Vagina (tissue), 2 donors: Measurements from ENCODE around the gene LYZL2. TPM values are rescaled to one million over a fixed set of nuclear protein-coding genes. Genes with fewer than 3 reads are reported as not detected.
A peak's percentile ranks its signal among the peaks of the same experiment; 100 is the strongest.
"Not testable (repeated sequence)": the region's sequence is repeated elsewhere in the genome, so short reads cannot be mapped to it uniquely, and the experiment has no call there.

Experiments
- DNase-seq, 2 donors: peaks; one replicate each; pipeline ENCODE4 v3.0.0-alpha.2; 2017; ENCODE audit errors: extremely low spot score in 2 of 2
- H3K27ac ChIP-seq: fragments of 200-600 bp; sonication (generic); one replicate; pipeline ENCODE4 v1.5.1; 2019
- H3K27me3 ChIP-seq: fragments of 200-600 bp; sonication (generic); one replicate; pipeline ENCODE4 v1.5.1; 2019
- H3K36me3 ChIP-seq, 2 donors: fragments of 200-600 bp; sonication (generic); one replicate each; pipeline ENCODE4 v1.5.1; 2017 to 2019
- H3K4me1 ChIP-seq: fragments of 200-600 bp; sonication (generic); one replicate; pipeline ENCODE4 v1.5.1; 2019
- H3K4me3 ChIP-seq, 2 donors: fragments of 200-600 bp; sonication (generic); 1 replicate in 1 of 2; 2 replicates in 1 of 2; pipeline ENCODE4 v1.5.1; 2016 to 2019
- H3K9me3 ChIP-seq: fragments of 200-600 bp; sonication (generic); one replicate; pipeline ENCODE4 v1.5.1; 2019
- CTCF ChIP-seq, 3 experiments: fragments of 450-650 bp in 2 of 3; fragments of 200-600 bp in 1 of 3; sonication (generic) in 1 of 3; IDR thresholded peaks; one replicate each; pipeline ENCODE4 v1.5.1; 2017 to 2019; ENCODE audit warnings: antibody characterized with exemption in 3 of 3, mild to moderate bottlenecking in 2 of 3, moderate library complexity in 2 of 3
- POLR2A ChIP-seq, 2 donors: fragments of 450-650 bp; IDR thresholded peaks; one replicate each; pipeline ENCODE4 v1.6.1; 2017; ENCODE audit warnings: antibody characterized with exemption in 2 of 2, mild to moderate bottlenecking in 2 of 2, moderate library complexity in 2 of 2
- POLR2AphosphoS5 ChIP-seq, 2 donors: sonication (generic); formaldehyde crosslinking; IDR thresholded peaks; one replicate each; pipeline ENCODE4 v1.9.0; 2017; ENCODE audit warnings: antibody characterized with exemption in 2 of 2, mild to moderate bottlenecking in 2 of 2, low read depth in 1 of 2; ENCODE audit not compliant: insufficient read depth in 1 of 2
- intact Hi-C: fragments of 100-400 bp; cut with DNase I; formaldehyde crosslinking; loops from one replicate; pipeline ENCODE4 v1.15.1; 2023
- total RNA-seq: library from RNA; depleted of rRNA; stranded (reverse); fragments of >200 nt; gene quantifications from one replicate; pipeline ENCODE4 v1.2.3, GENCODE V29; 2016

LYZL2 gene
- total RNA-seq, 1 donor from 2014 or later = not detected

GRCh38 chr10:30647089-30647488 lies 17.5 kb upstream of the LYZL2 start:
- Histone ChIP-seq H3K36me3 (no peaks in the 10 kb centered on the region), H3K4me3 (no peak overlapping the region), H3K9me3 (no peaks in the 10 kb centered on the region), H3K27ac (no peak overlapping the region), H3K27me3 (no peaks in the 10 kb centered on the region), H3K4me1 (no peaks in the 10 kb centered on the region)
- DNase-seq = no peak
- intact Hi-C loops = no loop called here
- TF ChIP-seq POLR2A (IDR thresholded peaks at IDR 0.05) (no peak), CTCF (IDR thresholded peaks at IDR 0.05) (no peak), POLR2AphosphoS5 (IDR thresholded peaks at IDR 0.05; ENCODE audit: insufficient read depth in 1 of 2, low read depth in 1 of 2) (no peak)

GRCh38 chr10:30645340-30645827 lies 15.8 kb upstream of the LYZL2 start:
- TF ChIP-seq CTCF (IDR thresholded peaks at IDR 0.05) (no peak), POLR2A (IDR thresholded peaks at IDR 0.05) (no peak), POLR2AphosphoS5 (IDR thresholded peaks at IDR 0.05; ENCODE audit: insufficient read depth in 1 of 2, low read depth in 1 of 2) (no peak)
- Histone ChIP-seq H3K36me3 (no peaks in the 10 kb centered on the region), H3K27ac (no peak overlapping the region), H3K27me3 (no peaks in the 10 kb centered on the region), H3K4me3 (no peak overlapping the region), H3K4me1 (no peaks in the 10 kb centered on the region), H3K9me3 (no peaks in the 10 kb centered on the region)
- intact Hi-C loops = no loop called here
- DNase-seq = no peak

GRCh38 chr10:30644408-30644861 lies 14.9 kb upstream of the LYZL2 start:
- H3K9me3 ChIP-seq, H3K27me3 ChIP-seq, H3K4me1 ChIP-seq, H3K36me3 ChIP-seq, H3K27ac ChIP-seq, DNase-seq, H3K4me3 ChIP-seq, intact Hi-C loops: not testable (repeated sequence)

- H3K27me3 ChIP-seq, H3K36me3 ChIP-seq, H3K4me3 ChIP-seq, intact Hi-C loops, H3K27ac ChIP-seq, H3K4me1 ChIP-seq, DNase-seq, H3K9me3 ChIP-seq: not testable (repeated sequence)
Observed at GRCh38 chr10:30643557-30644199, 14.1 kb upstream of the LYZL2 start.

GRCh38 chr10:30642856-30643255 lies 13.3 kb upstream of the LYZL2 start:
- H3K4me1 ChIP-seq, intact Hi-C loops, H3K36me3 ChIP-seq, H3K4me3 ChIP-seq, H3K27me3 ChIP-seq, DNase-seq, H3K9me3 ChIP-seq, H3K27ac ChIP-seq: not testable (repeated sequence)

- H3K4me1 ChIP-seq = no peaks in the 10 kb centered on the region
- intact Hi-C loops = no loop called here
- no peaks in the 10 kb centered on the region for H3K36me3 ChIP-seq
- TF ChIP-seq POLR2AphosphoS5 (IDR thresholded peaks at IDR 0.05; ENCODE audit: insufficient read depth in 1 of 2, low read depth in 1 of 2) (no peak), CTCF (IDR thresholded peaks at IDR 0.05) (peak; percentile 2 to 82 (median 46))
- no peak overlapping the region for H3K4me3 ChIP-seq
- H3K9me3 ChIP-seq = no peaks in the 10 kb centered on the region
- H3K27me3 ChIP-seq = no peaks in the 10 kb centered on the region
- DNase-seq = no peak
- H3K27ac ChIP-seq = no peak overlapping the region
Observed at GRCh38 chr10:30639946-30640786, 10.6 kb upstream of the LYZL2 start.
